Upper lobe of right lung (tissue), 1 donor: Measurements from ENCODE around the gene PRKCA. TPM values are rescaled to one million over a fixed set of nuclear protein-coding genes. Genes with fewer than 3 reads are reported as not detected.
A peak's percentile ranks its signal among the peaks of the same experiment; 100 is the strongest.

Experiments used
- ATAC-seq: fragments of 200-7000 bp; cut with Tn5 transposase; one replicate; pipeline ENCODE4 v1.9.1; 2020; ENCODE audit warnings: mild to moderate bottlenecking, moderate library complexity
- DNase-seq: peaks from one replicate; pipeline ENCODE4 v3.0.0-alpha.2; 2020
- H3K27ac ChIP-seq: fragments of 200-600 bp; one replicate; pipeline ENCODE4 v1.8.0; 2022
- H3K27me3 ChIP-seq: fragments of 200-600 bp; one replicate; pipeline ENCODE4 v1.8.0; 2022; ENCODE audit warnings: mild to moderate bottlenecking
- H3K36me3 ChIP-seq: fragments of 200-600 bp; one replicate; pipeline ENCODE4 v1.8.0; 2022
- H3K4me1 ChIP-seq: fragments of 200-600 bp; one replicate; pipeline ENCODE4 v1.8.0; 2022
- H3K4me3 ChIP-seq: fragments of 200-600 bp; one replicate; pipeline ENCODE4 v1.8.0; 2022; ENCODE audit warnings: mild to moderate bottlenecking
- H3K9me3 ChIP-seq: fragments of 200-600 bp; one replicate; pipeline ENCODE4 v1.8.0; 2022
- CTCF ChIP-seq: fragments of 200-600 bp; IDR thresholded peaks from one replicate; pipeline ENCODE4 v1.8.0; 2022; ENCODE audit warnings: antibody characterized with exemption
- intact Hi-C: fragments of 100-400 bp; cut with DNase I; formaldehyde crosslinking; loops from one replicate; pipeline ENCODE4 v1.11.0; 2022
- total RNA-seq: library from RNA; stranded (reverse); fragmentation: NEBNext Ultra II Directional; extraction: Animal tissue kit (Norgen Biotek cat#: 25700); gene quantifications from one replicate; pipeline ENCODE4 v1.2.1, GENCODE V29; 2021
- donor health status: DM: no; HTN: yes; CAD: no; lungs with severe emphysema.

PRKCA gene
- total RNA-seq, 1 donor from 2014 or later: 43.4 TPM

GRCh38 chr17:66415366-66416206 lies 113.2 kb downstream of the PRKCA start:
- peak; percentile 47 for ATAC-seq

GRCh38 chr17:66416207-66416940 lies 114.0 kb downstream of the PRKCA start:
- no peaks in the 10 kb centered on the region for H3K4me1 ChIP-seq
- no peaks in the 10 kb centered on the region for H3K27me3 ChIP-seq
- no peak for TF ChIP-seq CTCF
- no peak for DNase-seq
- no peak for ATAC-seq
- no peaks in the 10 kb centered on the region for H3K36me3 ChIP-seq
- no peak overlapping the region for H3K4me3 ChIP-seq
- intact Hi-C loops: no loop called here
- no peak overlapping the region for H3K27ac ChIP-seq
- no peaks in the 10 kb centered on the region for H3K9me3 ChIP-seq

More at GRCh38 chr17:66415366-66416206, 113.2 kb downstream of the PRKCA start:
- no peak for TF ChIP-seq CTCF
- Histone ChIP-seq H3K4me3 (no peak overlapping the region), H3K9me3 (no peaks in the 10 kb centered on the region), H3K27ac (no peak overlapping the region), H3K4me1 (no peaks in the 10 kb centered on the region), H3K36me3 (no peaks in the 10 kb centered on the region), H3K27me3 (no peaks in the 10 kb centered on the region)
- no peak for DNase-seq
- intact Hi-C loops: no loop called here

DNA sequence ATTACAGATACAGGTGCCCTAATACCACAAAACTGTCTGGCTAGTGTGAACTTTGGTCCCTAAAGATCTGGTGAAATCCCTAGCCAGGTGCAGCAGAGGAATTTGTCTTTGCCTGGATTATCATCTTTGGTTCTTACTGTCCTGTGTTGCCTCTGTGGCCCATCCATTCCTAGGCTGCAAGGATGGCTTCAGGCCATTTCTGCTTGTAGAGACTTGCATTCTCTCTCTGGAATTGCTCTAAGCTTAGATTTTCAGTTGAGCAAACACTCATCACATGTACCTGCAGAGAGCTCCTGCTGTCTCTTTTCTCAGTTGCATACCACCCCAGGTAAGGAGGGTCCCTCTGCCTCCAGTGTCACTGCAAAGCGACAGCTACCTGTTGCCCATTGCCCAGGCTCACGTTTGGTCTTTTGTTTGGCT lies 114.9 kb downstream of the PRKCA start:
- Histone ChIP-seq H3K4me1 (no peaks in the 10 kb centered on the region), H3K36me3 (no peaks in the 10 kb centered on the region), H3K27ac (no peak overlapping the region), H3K27me3 (no peaks in the 10 kb centered on the region), H3K9me3 (no peaks in the 10 kb centered on the region), H3K4me3 (no peak overlapping the region)
- intact Hi-C loops: no loop called here
- no peak for TF ChIP-seq CTCF
- DNase-seq (no peak), ATAC-seq (no peak)

DNA sequence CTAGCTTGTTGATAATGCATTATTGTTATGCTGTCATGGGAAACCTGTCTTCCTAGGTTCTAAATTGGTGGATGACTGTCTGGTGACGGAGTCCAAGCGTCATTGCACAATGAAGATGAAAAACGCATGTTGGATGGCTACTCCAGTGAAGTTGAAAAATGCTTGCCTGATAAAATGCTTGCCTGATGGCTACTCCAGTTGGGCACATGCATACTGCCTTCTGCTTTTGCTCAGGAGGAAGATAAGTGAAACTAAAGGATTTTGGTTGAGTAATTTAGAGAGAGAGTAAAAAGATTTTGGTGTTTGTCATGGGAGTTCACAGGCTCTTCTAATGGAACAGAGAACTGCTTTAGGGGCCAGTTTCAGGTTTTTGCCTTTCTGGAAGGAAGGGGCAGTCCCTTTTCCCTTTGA lies 118.6 kb downstream of the PRKCA start:
- Histone ChIP-seq H3K4me3 (no peak overlapping the region), H3K9me3 (no peaks in the 10 kb centered on the region), H3K4me1 (no peaks in the 10 kb centered on the region), H3K27ac (no peak overlapping the region), H3K36me3 (no peaks in the 10 kb centered on the region), H3K27me3 (no peaks in the 10 kb centered on the region)
- no peak for TF ChIP-seq CTCF
- intact Hi-C loops: no loop called here
- ATAC-seq: peak; percentile 49
- DNase-seq: no peak

- no peaks in the 10 kb centered on the region for H3K9me3 ChIP-seq
- no peak for ATAC-seq
- TF ChIP-seq CTCF: no peak
These were observed 119.8 kb downstream of the PRKCA start for GRCh38 chr17:66422186-66422585.

More at GRCh38 chr17:66422186-66422585, 119.8 kb downstream of the PRKCA start:
- H3K4me1 ChIP-seq: no peaks in the 10 kb centered on the region
- H3K27me3 ChIP-seq: no peaks in the 10 kb centered on the region
- intact Hi-C loops: no loop called here
- no peak overlapping the region for H3K4me3 ChIP-seq
- no peaks in the 10 kb centered on the region for H3K36me3 ChIP-seq
- no peak for DNase-seq
- no peak overlapping the region for H3K27ac ChIP-seq
